MM.1S (cell line): ENCODE data around the gene TYW1.
"Not testable (repeated sequence)": the region's sequence is repeated elsewhere in the genome, so short reads cannot be mapped to it uniquely, and the experiment has no call there.

Experiments
- DNase-seq: peaks from one replicate; pipeline ENCODE4 v3.0.0-alpha.2; 2015
- H2AFZ ChIP-seq: fragments of 300-600 bp; sonication (generic); 2 replicates; pipeline ENCODE4 v1.6.0; 2016; ENCODE audit warnings: antibody characterized with exemption, low read length
- H3F3A ChIP-seq: fragments of 300-600 bp; sonication (generic); 2 replicates; pipeline ENCODE4 v1.6.1; 2016; ENCODE audit warnings: mild to moderate bottlenecking, antibody characterized with exemption, low read length, moderate library complexity, mixed read lengths; ENCODE audit not compliant: insufficient read depth
- H3K27ac ChIP-seq: fragments of 300-600 bp; sonication (generic); 2 replicates; pipeline ENCODE4 v1.5.1; 2016; ENCODE audit warnings: mild to moderate bottlenecking, low read length
- H3K27me3 ChIP-seq: fragments of 300-600 bp; sonication (generic); replicated peaks from 2 replicates; pipeline ENCODE4 v1.6.0; 2016; ENCODE audit warnings: low read length; ENCODE audit not compliant: insufficient read depth
- H3K36me3 ChIP-seq: fragments of 300-600 bp; sonication (generic); replicated peaks from 2 replicates; pipeline ENCODE4 v1.6.1; 2016; ENCODE audit warnings: mild to moderate bottlenecking, low read length, mixed read lengths; ENCODE audit not compliant: insufficient read depth
- H3K4me1 ChIP-seq: fragments of 300-600 bp; sonication (generic); 2 replicates; pipeline ENCODE4 v1.6.1; 2016; ENCODE audit warnings: low read length, mixed read lengths
- H3K4me2 ChIP-seq: fragments of 300-600 bp; sonication (generic); 2 replicates; pipeline ENCODE4 v1.6.0; 2016; ENCODE audit warnings: low read depth, low read length
- H3K4me3 ChIP-seq: fragments of 300-600 bp; sonication (generic); 2 replicates; pipeline ENCODE4 v1.5.1; 2016; ENCODE audit warnings: low read length, mixed read lengths
- H3K79me2 ChIP-seq: fragments of 300-600 bp; sonication (generic); 2 replicates; pipeline ENCODE4 v1.6.1; 2016; ENCODE audit warnings: mixed run types, low read length, mixed read lengths
- H3K9ac ChIP-seq: fragments of 300-600 bp; sonication (generic); 2 replicates; pipeline ENCODE4 v1.6.1; 2016; ENCODE audit warnings: low read length, mixed read lengths
- H3K9me2 ChIP-seq: fragments of 300-600 bp; sonication (generic); replicated peaks from 2 replicates; pipeline ENCODE4 v1.6.1; 2016; ENCODE audit warnings: mild to moderate bottlenecking, low read length, mixed read lengths; ENCODE audit not compliant: insufficient read depth
- H3K9me3 ChIP-seq: fragments of 300-600 bp; sonication (generic); replicated peaks from 2 replicates; pipeline ENCODE4 v1.6.1; 2016; ENCODE audit warnings: mild to moderate bottlenecking, low read length, mixed read lengths; ENCODE audit not compliant: insufficient read depth
- H4K20me1 ChIP-seq: fragments of 300-600 bp; sonication (generic); 2 replicates; pipeline ENCODE4 v1.6.1; 2016; ENCODE audit warnings: mild to moderate bottlenecking, low read length, moderate library complexity, mixed read lengths; ENCODE audit not compliant: insufficient read depth

TYW1 gene

GRCh38 chr7:67226967-67227366 is 230.3 kb downstream of the TYW1 start:
- not testable (repeated sequence) for H3K9ac ChIP-seq, H3K27me3 ChIP-seq, H3K4me3 ChIP-seq, H3K4me2 ChIP-seq, H3K9me2 ChIP-seq, H3F3A ChIP-seq, H3K9me3 ChIP-seq, H3K27ac ChIP-seq, H4K20me1 ChIP-seq, H2AFZ ChIP-seq, H3K36me3 ChIP-seq, H3K4me1 ChIP-seq, DNase-seq, H3K79me2 ChIP-seq

- not testable (repeated sequence) for H2AFZ ChIP-seq, H3K4me2 ChIP-seq, H3F3A ChIP-seq, H3K36me3 ChIP-seq, H3K4me3 ChIP-seq, H3K4me1 ChIP-seq, H3K9me2 ChIP-seq, H3K9me3 ChIP-seq, H4K20me1 ChIP-seq, H3K79me2 ChIP-seq, H3K9ac ChIP-seq, DNase-seq, H3K27ac ChIP-seq, H3K27me3 ChIP-seq
Observed at GRCh38 chr7:67229018-67229417, 232.4 kb downstream of the TYW1 start.

GRCh38 chr7:67230029-67230428 is 233.4 kb downstream of the TYW1 start:
- H2AFZ ChIP-seq, H3K4me2 ChIP-seq: not testable (repeated sequence)

GRCh38 chr7:67233506-67233905 is 236.9 kb downstream of the TYW1 start:
- not testable (repeated sequence) for H3K36me3 ChIP-seq, H3K27ac ChIP-seq, H3K79me2 ChIP-seq, H3K27me3 ChIP-seq, H3K4me1 ChIP-seq, DNase-seq, H3K4me3 ChIP-seq, H3F3A ChIP-seq, H4K20me1 ChIP-seq, H3K9me2 ChIP-seq, H3K4me2 ChIP-seq, H2AFZ ChIP-seq, H3K9me3 ChIP-seq, H3K9ac ChIP-seq

More at GRCh38 chr7:67230029-67230428, 233.4 kb downstream of the TYW1 start:
- H3K36me3 ChIP-seq, H3K27ac ChIP-seq, H3K79me2 ChIP-seq, H3K27me3 ChIP-seq, H3K9me3 ChIP-seq, H3K9ac ChIP-seq, H3F3A ChIP-seq, H3K4me1 ChIP-seq, H3K4me3 ChIP-seq, DNase-seq, H3K9me2 ChIP-seq, H4K20me1 ChIP-seq: not testable (repeated sequence)

- not testable (repeated sequence) for H3F3A ChIP-seq, H3K9me2 ChIP-seq, H2AFZ ChIP-seq, DNase-seq, H3K9ac ChIP-seq, H3K36me3 ChIP-seq, H3K4me2 ChIP-seq, H3K4me3 ChIP-seq, H3K4me1 ChIP-seq, H3K27ac ChIP-seq, H3K79me2 ChIP-seq, H3K9me3 ChIP-seq, H4K20me1 ChIP-seq, H3K27me3 ChIP-seq
Observed at GRCh38 chr7:67236216-67236615, 239.6 kb downstream of the TYW1 start.

- not testable (repeated sequence) for H3F3A ChIP-seq, H3K4me2 ChIP-seq, H3K79me2 ChIP-seq, H3K27me3 ChIP-seq, H3K4me3 ChIP-seq, H2AFZ ChIP-seq, H3K27ac ChIP-seq, H3K9me3 ChIP-seq, H3K9ac ChIP-seq, H3K9me2 ChIP-seq, H3K4me1 ChIP-seq, H3K36me3 ChIP-seq, H4K20me1 ChIP-seq, DNase-seq
Observed at GRCh38 chr7:67242871-67243270, 246.2 kb downstream of the TYW1 start.

GRCh38 chr7:67248364-67248763 is 251.7 kb downstream of the TYW1 start:
- H3K36me3 ChIP-seq, H3K4me2 ChIP-seq, H3K4me1 ChIP-seq: not testable (repeated sequence)

More at GRCh38 chr7:67248364-67248763, 251.7 kb downstream of the TYW1 start:
- H3K27me3 ChIP-seq, H2AFZ ChIP-seq, H3F3A ChIP-seq, H3K9me2 ChIP-seq, H4K20me1 ChIP-seq, DNase-seq, H3K9me3 ChIP-seq, H3K79me2 ChIP-seq, H3K27ac ChIP-seq, H3K4me3 ChIP-seq, H3K9ac ChIP-seq: not testable (repeated sequence)
